BLaER1 treated with 17β-estradiol and CSF1 and Interleukin-3, amounts not matched to agents 10 nM and 100 nM (cell line): ENCODE data around the gene RASGRF2.

ENCODE experiments used
- H3K27ac ChIP-seq, 11 experiments: shearing (Covaris generic); formaldehyde crosslinking; 2 replicates each; pipeline ENCODE4 v1.8.1; 2022
- H3K27me3 ChIP-seq, 11 experiments: shearing (Covaris generic); formaldehyde crosslinking; 2 replicates each; pipeline ENCODE4 v1.8.1; 2022
- H3K36me3 ChIP-seq, 11 experiments: shearing (Covaris generic); formaldehyde crosslinking; 2 replicates each; pipeline ENCODE4 v1.8.1; 2022
- H3K4me1 ChIP-seq, 10 experiments: shearing (Covaris generic); formaldehyde crosslinking; 2 replicates each; pipeline ENCODE4 v1.8.1; 2022
- H3K4me2 ChIP-seq, 11 experiments: shearing (Covaris generic); formaldehyde crosslinking; 2 replicates each; pipeline ENCODE4 v1.8.1; 2022
- H3K4me3 ChIP-seq, 10 experiments: shearing (Covaris generic); formaldehyde crosslinking; 2 replicates each; pipeline ENCODE4 v1.8.1; 2022
- H3K9ac ChIP-seq, 11 experiments: shearing (Covaris generic); formaldehyde crosslinking; 2 replicates each; pipeline ENCODE4 v1.8.1; 2022
- H3K9me3 ChIP-seq, 11 experiments: shearing (Covaris generic); formaldehyde crosslinking; replicated peaks in 1 of 11; 2 replicates each; pipeline ENCODE4 v1.8.1; 2022
- H4K20me1 ChIP-seq, 11 experiments: shearing (Covaris generic); formaldehyde crosslinking; 2 replicates each; pipeline ENCODE4 v1.8.1; 2022
- Cebpa-rat ChIP-seq, 11 experiments: shearing (Covaris generic); IDR thresholded peaks; 2 replicates each; pipeline ENCODE4 v1.8.1; 2022

RASGRF2 gene

GRCh38 chr5:81128416-81128815 is 168.3 kb downstream of the RASGRF2 start:
- no peaks in the 10 kb centered on the region for H3K9me3 ChIP-seq
- no peak overlapping the region for H3K4me3 ChIP-seq
- no peaks in the 10 kb centered on the region for H3K27me3 ChIP-seq
- H4K20me1 ChIP-seq, result no peaks in the 10 kb centered on the region
- no peaks in the 10 kb centered on the region for H3K4me1 ChIP-seq
- no peak for TF ChIP-seq Cebpa-rat (IDR thresholded peaks at IDR 0.05)
- no peak overlapping the region for H3K27ac ChIP-seq
- no peak overlapping the region for H3K9ac ChIP-seq
- no peaks in the 10 kb centered on the region for H3K36me3 ChIP-seq
- no peak overlapping the region for H3K4me2 ChIP-seq

GRCh38 chr5:81132381-81132780 is 172.2 kb downstream of the RASGRF2 start:
- Histone ChIP-seq H3K9ac (no peak overlapping the region), H3K4me1 (no peaks in the 10 kb centered on the region), H3K36me3 (no peaks in the 10 kb centered on the region), H4K20me1 (no peaks in the 10 kb centered on the region), H3K27me3 (no peaks in the 10 kb centered on the region), H3K4me2 (no peak overlapping the region), H3K9me3 (peaks cover 0 to 10% (median 0%) of the 10 kb centered on the region in 11 experiments; a peak in 2 of 22 replicates), H3K27ac (no peak overlapping the region), H3K4me3 (no peak overlapping the region)
- no peak for TF ChIP-seq Cebpa-rat (IDR thresholded peaks at IDR 0.05)

GRCh38 chr5:81134066-81134465 is 173.9 kb downstream of the RASGRF2 start:
- Histone ChIP-seq H3K27me3 (no peaks in the 10 kb centered on the region), H4K20me1 (no peaks in the 10 kb centered on the region), H3K36me3 (no peaks in the 10 kb centered on the region), H3K4me1 (no peaks in the 10 kb centered on the region), H3K4me3 (no peak overlapping the region), H3K27ac (no peak overlapping the region), H3K9me3 (peaks cover 0 to 11% (median 0%) of the 10 kb centered on the region in 11 experiments; a peak in 2 of 22 replicates), H3K4me2 (no peak overlapping the region), H3K9ac (no peak overlapping the region)
- TF ChIP-seq Cebpa-rat (IDR thresholded peaks at IDR 0.05), result no peak

GRCh38 chr5:81134566-81134965 is 174.4 kb downstream of the RASGRF2 start:
- Histone ChIP-seq H3K36me3 (no peaks in the 10 kb centered on the region), H3K27me3 (no peaks in the 10 kb centered on the region), H3K4me1 (no peaks in the 10 kb centered on the region), H3K9ac (no peak overlapping the region), H3K4me3 (no peak overlapping the region), H3K9me3 (peaks cover 0 to 11% (median 0%) of the 10 kb centered on the region in 11 experiments; a peak in 2 of 22 replicates), H3K4me2 (no peak overlapping the region), H3K27ac (no peak overlapping the region), H4K20me1 (no peaks in the 10 kb centered on the region)
- TF ChIP-seq Cebpa-rat (IDR thresholded peaks at IDR 0.05), result no peak

- no peaks in the 10 kb centered on the region for H4K20me1 ChIP-seq
- no peak for TF ChIP-seq Cebpa-rat (IDR thresholded peaks at IDR 0.05)
- H3K27ac ChIP-seq, result no peak overlapping the region
- no peaks in the 10 kb centered on the region for H3K4me1 ChIP-seq
- H3K27me3 ChIP-seq, result no peaks in the 10 kb centered on the region
- H3K9me3 ChIP-seq, result peaks cover 0 to 11% (median 0%) of the 10 kb centered on the region in 11 experiments; a peak in 2 of 22 replicates
- H3K36me3 ChIP-seq, result no peaks in the 10 kb centered on the region
- H3K4me2 ChIP-seq, result no peak overlapping the region
- no peak overlapping the region for H3K9ac ChIP-seq
- no peak overlapping the region for H3K4me3 ChIP-seq
Observed at GRCh38 chr5:81136557-81136956, 176.4 kb downstream of the RASGRF2 start.

GRCh38 chr5:81137833-81138232 is 177.7 kb downstream of the RASGRF2 start:
- Histone ChIP-seq H3K9ac (no peak overlapping the region), H3K27me3 (no peaks in the 10 kb centered on the region), H3K27ac (no peak overlapping the region), H3K4me2 (no peak overlapping the region), H3K36me3 (no peaks in the 10 kb centered on the region), H4K20me1 (no peaks in the 10 kb centered on the region), H3K9me3 (peaks cover 0 to 11% (median 0%) of the 10 kb centered on the region in 11 experiments; a peak in 2 of 22 replicates), H3K4me1 (no peaks in the 10 kb centered on the region), H3K4me3 (no peak overlapping the region)
- no peak for TF ChIP-seq Cebpa-rat (IDR thresholded peaks at IDR 0.05)

- no peaks in the 10 kb centered on the region for H3K4me1 ChIP-seq
- H3K4me2 ChIP-seq, result no peak overlapping the region
- H3K27me3 ChIP-seq, result no peaks in the 10 kb centered on the region
- H3K9ac ChIP-seq, result no peak overlapping the region
- no peak overlapping the region for H3K27ac ChIP-seq
- H3K36me3 ChIP-seq, result no peaks in the 10 kb centered on the region
- H3K4me3 ChIP-seq, result no peak overlapping the region
- no peaks in the 10 kb centered on the region for H4K20me1 ChIP-seq
- H3K9me3 ChIP-seq, result peaks cover 0 to 11% (median 0%) of the 10 kb centered on the region in 11 experiments; a peak in 2 of 22 replicates
- no peak for TF ChIP-seq Cebpa-rat (IDR thresholded peaks at IDR 0.05)
Observed at GRCh38 chr5:81140441-81140840, 180.3 kb downstream of the RASGRF2 start.

GRCh38 chr5:81140943-81141342 is 180.8 kb downstream of the RASGRF2 start:
- Histone ChIP-seq H3K4me2 (no peak overlapping the region), H3K27ac (no peak overlapping the region)

GRCh38 chr5:81142108-81142507 is 181.9 kb downstream of the RASGRF2 start:
- Histone ChIP-seq H3K9me3 (peaks cover 0 to 4% (median 0%) of the 10 kb centered on the region in 11 experiments; a peak in 1 of 22 replicates), H3K27ac (no peak overlapping the region), H3K36me3 (no peaks in the 10 kb centered on the region), H4K20me1 (no peaks in the 10 kb centered on the region), H3K4me3 (no peak overlapping the region), H3K4me1 (no peaks in the 10 kb centered on the region), H3K9ac (no peak overlapping the region), H3K27me3 (no peaks in the 10 kb centered on the region), H3K4me2 (no peak overlapping the region)
- no peak for TF ChIP-seq Cebpa-rat (IDR thresholded peaks at IDR 0.05)

More at GRCh38 chr5:81140943-81141342, 180.8 kb downstream of the RASGRF2 start:
- H4K20me1 ChIP-seq, result no peaks in the 10 kb centered on the region
- no peak overlapping the region for H3K4me3 ChIP-seq
- no peak overlapping the region for H3K9ac ChIP-seq
- no peaks in the 10 kb centered on the region for H3K36me3 ChIP-seq
- H3K9me3 ChIP-seq, result peaks cover 0 to 11% (median 0%) of the 10 kb centered on the region in 11 experiments; a peak in 2 of 22 replicates
- H3K4me1 ChIP-seq, result no peaks in the 10 kb centered on the region
- TF ChIP-seq Cebpa-rat (IDR thresholded peaks at IDR 0.05), result no peak
- no peaks in the 10 kb centered on the region for H3K27me3 ChIP-seq

- Histone ChIP-seq H3K4me3 (no peak overlapping the region), H3K9ac (no peak overlapping the region), H3K4me2 (no peak overlapping the region), H3K4me1 (no peaks in the 10 kb centered on the region), H3K9me3 (no peaks in the 10 kb centered on the region), H3K27me3 (no peaks in the 10 kb centered on the region), H3K36me3 (no peaks in the 10 kb centered on the region), H3K27ac (no peak overlapping the region), H4K20me1 (no peaks in the 10 kb centered on the region)
- TF ChIP-seq Cebpa-rat (IDR thresholded peaks at IDR 0.05), result no peak
Observed at GRCh38 chr5:81145329-81145935, 185.3 kb downstream of the RASGRF2 start.
